Left kidney (tissue), 2 donors: ENCODE results near the gene CHKA. TPM values are rescaled to one million over a fixed set of nuclear protein-coding genes. Genes with fewer than 3 reads are reported as not detected.

Experiments used
- DNase-seq: peaks from one replicate; pipeline ENCODE4 v3.0.0-alpha.2; 2013
- polyA plus RNA-seq: library from polyadenylated mRNA; unstranded; fragments of 120-200 nt; gene quantifications from one replicate; pipeline ENCODE4 v1.2.1, GENCODE V29; 2013; ENCODE audit not compliant: insufficient read length

CHKA gene
- polyA plus RNA-seq, 1 donor, result 62.2 TPM

DNA sequence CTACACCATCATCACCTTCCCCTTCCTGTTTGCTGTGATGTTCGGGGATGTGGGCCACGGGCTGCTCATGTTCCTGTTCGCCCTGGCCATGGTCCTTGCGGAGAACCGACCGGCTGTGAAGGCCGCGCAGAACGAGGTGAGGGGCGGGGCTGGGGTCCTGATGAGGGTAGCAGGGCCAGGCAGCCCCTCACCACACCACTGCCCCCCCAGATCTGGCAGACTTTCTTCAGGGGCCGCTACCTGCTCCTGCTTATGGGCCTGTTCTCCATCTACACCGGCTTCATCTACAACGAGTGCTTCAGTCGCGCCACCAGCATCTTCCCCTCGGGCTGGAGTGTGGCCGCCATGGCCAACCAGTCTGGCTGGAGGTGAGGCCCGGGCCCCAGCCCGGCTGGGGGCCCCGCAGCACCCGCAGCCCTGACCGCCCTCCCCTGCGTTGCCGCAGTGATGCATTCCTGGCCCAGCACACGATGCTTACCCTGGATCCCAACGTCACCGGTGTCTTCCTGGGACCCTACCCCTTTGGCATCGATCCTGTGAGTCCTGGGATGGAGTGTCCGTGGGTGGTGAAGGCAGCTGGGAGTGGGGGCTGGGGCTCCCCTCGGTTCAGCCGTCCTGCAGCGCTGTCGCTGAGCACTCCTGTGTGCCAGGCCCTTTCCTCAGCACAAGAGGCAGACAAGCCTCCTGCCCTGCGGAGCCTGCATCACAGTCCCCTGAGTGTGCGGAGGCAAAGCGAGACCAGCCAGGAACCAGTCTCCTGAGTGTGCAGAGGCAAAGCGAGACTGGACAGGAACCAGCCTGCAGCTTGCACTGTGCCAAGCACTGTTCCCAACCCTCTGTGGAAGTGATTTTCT, 73.5 kb downstream of the CHKA start:
- no peak for DNase-seq

DNA sequence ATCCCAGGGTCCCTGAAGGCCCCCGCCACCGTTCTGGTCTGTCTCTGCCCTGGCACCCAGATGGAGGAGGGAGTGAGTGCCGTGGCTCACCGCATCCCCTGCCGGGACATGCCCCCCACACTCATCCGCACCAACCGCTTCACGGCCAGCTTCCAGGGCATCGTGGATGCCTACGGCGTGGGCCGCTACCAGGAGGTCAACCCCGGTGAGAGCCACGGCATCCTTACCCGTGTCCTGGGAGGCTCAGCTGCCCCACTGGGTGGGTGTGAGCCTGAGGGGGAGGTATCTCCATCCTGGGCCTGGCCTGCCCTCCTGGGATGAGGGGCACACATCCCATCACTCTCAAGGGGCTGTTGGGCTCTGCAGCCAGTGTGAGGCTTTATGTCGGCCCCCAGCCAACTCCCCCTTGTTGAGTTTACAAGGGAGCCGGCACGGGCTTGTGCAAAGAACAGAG, 76.3 kb downstream of the CHKA start:
- no peak for DNase-seq

DNA sequence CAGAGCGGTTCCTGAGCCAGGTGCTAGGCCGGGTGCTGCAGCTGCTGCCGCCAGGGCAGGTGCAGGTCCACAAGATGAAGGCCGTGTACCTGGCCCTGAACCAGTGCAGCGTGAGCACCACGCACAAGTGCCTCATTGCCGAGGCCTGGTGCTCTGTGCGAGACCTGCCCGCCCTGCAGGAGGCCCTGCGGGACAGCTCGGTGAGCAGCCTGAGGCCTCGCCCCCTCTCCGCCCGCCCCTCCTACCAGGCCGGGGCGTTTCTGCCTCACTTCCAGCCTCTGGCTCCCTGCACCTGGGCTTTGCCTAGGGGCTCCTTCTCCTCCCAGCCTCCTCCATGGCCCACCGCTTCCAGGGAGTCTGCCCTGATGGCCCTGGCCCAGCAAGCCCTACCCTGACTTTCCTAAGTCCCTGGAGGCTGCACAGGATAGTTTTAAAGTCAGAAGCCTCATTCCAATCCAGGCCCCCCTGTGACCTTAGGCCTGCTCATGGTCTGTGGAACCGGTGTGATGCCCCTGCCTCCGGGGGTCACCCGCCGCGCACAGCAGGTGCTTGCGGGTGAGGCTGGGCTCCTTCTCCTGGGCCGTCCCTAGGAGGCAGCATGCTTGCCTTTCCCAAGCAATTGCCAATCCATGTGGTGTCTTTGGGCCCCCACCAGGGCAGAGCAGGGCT, 76.9 kb downstream of the CHKA start:
- no peak for DNase-seq

DNA sequence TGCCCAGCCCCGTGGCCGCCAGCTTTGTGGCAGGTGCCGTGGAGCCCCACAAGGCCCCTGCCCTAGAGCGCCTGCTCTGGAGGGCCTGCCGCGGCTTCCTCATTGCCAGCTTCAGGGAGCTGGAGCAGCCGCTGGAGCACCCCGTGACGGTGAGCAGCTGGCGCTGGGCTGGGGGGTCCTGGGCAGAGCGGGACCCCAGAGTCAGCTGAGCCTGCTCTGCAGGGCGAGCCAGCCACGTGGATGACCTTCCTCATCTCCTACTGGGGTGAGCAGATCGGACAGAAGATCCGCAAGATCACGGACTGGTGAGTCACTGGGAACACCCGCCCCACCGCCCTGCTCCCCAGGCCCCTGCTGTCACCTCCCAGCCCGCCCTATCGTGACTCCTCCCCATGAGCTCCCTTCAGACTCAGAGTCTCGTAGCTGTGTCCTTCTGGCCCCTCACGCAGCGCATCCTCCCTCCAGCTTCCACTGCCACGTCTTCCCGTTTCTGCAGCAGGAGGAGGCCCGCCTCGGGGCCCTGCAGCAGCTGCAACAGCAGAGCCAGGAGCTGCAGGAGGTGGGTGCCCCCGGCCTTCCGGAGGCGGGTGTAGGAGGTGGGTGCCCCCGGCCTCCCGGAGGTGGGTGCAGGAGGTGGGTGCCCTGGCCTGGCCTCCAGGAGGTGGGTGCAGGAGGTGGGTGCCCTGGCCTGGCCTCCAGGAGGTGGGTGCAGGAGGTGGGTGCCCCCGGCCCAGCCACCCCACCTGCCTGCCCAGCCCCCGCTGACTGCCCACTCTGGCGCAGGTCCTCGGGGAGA, 77.6 kb downstream of the CHKA start:
- DNase-seq, result no peak

DNA sequence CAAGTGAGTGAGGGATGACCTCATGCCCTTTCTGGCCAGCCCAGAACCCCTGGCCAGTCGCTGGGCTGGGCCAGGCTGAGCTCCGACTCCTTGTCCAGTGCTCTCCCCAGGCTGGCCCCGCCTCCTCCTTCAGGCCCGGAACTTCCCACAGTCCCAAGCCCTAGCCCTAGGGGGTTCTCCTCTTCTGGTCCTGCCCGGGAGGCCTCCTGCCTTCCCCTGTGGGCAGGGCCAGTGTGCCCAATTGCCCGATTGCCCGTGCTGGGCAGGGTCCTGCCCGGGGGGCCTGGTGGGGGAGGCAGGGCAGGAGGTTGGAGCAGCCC, 78.2 kb downstream of the CHKA start:
- no peak for DNase-seq

DNA sequence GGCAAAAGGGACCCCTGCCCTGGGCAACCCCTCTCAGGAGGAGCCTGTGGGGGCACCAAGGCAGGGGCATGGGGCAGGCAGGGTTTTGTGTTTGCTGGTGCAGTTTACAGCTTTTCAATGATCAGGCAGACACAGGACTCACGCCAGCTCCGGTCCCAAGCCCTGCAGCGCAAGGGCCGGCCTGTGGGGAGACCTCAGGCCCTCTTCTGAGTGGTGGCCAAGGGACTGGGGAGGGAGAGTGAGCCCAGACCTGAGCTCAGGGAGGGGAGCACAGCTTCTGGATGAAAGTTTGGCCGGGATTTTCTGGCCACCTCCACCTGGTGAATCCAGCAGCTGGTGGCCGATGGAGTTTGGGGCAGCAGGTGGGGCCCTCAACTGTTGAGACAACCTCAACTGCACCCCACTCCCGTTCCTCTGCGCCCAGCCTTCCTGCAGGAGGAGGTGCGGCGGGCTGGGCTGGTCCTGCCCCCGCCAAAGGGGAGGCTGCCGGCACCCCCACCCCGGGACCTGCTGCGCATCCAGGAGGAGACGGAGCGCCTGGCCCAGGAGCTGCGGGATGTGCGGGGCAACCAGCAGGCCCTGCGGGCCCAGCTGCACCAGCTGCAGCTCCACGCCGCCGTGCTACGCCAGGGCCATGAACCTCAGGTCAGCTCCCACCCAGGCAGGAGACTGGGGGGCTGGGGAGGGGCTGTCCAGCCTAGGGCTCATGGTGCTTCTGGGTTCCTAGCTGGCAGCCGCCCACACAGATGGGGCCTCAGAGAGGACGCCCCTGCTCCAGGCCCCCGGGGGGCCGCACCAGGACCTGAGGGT, 78.8 kb downstream of the CHKA start:
- no peak for DNase-seq

DNA sequence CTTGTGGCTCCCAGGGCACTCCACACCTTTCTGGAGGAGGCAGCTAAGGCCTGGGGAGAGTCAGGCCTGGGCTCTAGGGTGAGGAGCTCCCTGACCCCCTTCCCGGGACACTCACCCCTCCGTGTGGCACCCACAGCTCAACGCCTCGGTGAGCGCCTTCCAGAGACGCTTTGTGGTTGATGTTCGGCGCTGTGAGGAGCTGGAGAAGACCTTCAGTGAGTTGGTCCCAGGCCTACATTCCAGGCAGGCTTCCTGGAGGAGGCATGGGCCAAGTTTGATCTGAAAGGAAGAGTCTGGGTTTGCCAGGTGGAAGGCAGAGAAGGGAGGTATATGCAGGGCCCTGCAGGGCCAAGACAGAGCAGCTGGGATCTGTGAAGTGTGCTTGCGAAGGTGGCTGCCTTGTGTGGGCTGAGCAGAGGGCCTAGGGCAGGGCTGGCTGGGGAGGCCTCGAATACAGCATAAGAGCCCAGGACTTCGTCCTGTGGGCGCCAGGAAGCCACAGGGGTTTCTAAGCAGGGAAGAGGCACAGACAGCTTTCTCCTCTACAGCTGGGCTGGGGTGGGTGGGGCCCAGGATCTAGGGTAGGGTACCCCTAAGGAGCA, 79.5 kb downstream of the CHKA start:
- DNase-seq, result no peak

DNA sequence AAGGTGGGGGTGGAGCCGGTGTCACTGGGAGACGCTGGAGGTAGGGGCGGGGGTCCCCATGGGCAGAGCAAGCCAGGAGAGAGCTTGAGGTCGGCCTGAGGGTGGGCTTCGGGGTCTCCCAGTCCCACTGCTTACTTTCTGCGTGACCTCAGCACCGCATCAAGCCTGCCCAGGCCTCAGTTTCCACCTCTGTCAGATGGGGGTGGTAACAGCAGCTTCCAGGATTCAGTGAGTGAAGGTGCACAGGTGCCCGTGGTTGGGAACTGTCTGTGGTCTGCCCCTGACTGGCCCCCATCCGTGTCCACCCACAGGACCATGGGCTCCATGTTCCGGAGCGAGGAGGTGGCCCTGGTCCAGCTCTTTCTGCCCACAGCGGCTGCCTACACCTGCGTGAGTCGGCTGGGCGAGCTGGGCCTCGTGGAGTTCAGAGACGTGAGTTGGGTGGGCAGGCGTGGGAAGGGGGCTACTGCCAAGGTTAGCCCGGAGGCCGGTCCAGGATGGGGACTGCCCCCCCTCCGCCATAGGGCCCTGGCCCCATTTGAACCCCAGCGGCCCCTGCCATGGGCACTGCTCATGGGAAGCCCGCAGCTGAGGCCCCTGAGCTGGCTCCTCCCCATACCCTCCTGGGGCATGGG, 80.1 kb downstream of the CHKA start:
- no peak for DNase-seq

DNA sequence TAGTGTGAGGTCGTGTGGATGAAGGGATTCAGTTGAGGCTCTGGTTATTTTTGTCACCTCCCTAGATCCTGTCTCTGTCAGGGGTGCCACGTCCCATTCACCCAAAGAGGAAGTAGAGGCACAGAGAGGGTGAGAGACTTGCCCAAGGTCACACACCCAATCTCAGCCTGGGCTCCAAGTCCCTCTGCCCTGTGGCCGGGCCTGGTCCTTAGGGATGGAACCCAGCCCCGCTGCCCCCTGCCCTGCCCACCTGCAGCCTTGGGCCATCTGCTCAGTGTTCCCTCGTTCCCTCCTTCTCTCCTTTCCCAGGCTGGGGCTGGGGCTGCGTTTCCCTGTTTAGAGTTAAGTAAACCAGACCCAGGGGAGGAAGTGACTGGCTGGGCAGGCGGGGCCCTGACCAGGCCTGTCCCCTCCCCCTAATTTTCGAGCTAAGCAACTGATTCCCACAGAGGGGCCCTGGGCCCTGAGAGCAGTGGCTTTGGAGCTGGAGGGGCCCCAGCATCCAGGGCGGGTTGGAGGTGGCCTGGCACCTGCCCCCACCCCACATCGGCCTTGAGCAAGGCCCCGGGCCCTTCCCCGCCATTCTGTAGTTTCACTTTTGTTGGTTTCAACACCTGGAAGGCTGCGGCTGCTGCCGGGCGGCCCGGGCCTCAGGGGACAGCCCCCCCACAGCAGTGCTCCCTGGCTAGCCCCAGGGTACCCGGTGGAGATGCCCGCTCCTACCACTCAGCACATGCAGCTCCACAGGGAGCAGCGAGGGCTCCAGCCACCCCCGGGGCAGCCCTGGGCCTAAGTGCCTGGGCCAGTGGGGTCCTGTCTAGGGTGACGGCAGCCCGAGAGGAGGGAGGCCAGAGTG, 80.9 kb downstream of the CHKA start:
- DNase-seq, result peak; percentile 52

DNA sequence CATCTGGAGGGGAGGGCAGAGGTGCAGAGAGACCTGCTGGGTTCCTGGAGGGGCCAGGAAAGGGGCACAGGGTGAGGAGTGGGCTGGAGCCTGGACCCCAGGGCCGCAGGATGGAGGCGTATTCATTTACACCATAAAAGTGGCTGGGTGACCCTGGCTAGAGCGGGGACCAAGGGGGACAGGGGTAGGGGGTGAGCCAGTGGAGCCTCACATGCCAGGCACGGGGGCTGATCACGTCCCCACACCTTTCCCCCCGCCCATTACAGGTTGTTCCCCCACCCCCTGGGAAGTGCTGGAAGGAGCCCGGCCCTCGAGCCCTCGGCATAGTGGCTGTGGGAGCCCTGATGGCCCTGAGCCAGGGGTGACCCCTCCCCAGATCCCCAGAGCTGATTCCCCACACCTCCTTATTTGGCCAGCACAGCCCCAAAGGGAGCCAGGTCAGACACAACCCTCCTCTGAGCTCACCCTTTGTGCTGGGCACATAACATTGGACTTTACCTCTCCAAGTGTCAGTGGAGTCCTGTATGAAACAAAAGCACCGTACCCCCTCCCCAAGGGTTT, 81.6 kb downstream of the CHKA start:
- no peak for DNase-seq

DNA sequence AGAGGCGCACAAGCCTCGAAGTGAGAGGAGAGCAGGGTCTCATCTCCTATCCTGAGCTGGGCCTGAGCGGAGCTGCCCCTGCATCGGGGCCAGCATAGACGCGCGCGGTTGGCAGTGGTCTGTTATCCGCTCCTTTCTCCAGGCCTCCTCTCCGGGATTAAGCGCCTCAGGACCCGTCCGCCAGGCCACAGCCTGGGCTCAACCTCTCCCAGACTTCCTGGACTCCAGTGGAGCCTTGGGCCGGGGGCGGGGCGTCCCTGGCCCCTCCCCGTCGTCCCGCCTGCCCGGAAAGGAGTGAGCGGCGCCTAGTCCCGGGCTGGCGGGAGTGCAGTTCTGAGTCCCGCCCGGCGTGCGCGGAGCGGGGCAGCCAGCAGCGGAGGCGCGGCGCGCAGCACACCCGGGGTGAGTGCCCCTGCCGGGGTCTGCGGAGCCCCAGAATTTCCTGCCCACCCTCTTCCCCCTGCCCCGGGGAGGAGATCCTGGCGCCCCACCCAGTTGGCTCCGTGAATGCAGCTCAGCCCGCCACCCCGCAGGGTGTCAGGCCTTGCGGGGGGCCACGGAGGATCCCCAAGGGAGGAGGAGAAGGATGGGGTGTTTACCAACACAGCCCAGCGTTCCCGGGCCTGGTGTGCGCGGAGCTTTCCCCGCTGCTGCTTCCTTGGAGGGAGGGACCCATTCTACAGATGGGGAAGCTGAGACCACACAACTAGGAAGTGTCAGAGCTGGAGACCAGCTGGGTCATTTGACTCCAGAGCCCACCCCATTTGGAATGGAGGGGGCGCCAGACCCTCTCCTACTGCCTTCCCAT, 82.3 kb downstream of the CHKA start, which contains the start of gene TCIRG1:
TCIRG1 (plus strand) TSS at position 308 of the 808 bp plus-strand sequence. CDS start 2,247 bp downstream, outside the sequence.
- DNase-seq, result peak; percentile 65

DNA sequence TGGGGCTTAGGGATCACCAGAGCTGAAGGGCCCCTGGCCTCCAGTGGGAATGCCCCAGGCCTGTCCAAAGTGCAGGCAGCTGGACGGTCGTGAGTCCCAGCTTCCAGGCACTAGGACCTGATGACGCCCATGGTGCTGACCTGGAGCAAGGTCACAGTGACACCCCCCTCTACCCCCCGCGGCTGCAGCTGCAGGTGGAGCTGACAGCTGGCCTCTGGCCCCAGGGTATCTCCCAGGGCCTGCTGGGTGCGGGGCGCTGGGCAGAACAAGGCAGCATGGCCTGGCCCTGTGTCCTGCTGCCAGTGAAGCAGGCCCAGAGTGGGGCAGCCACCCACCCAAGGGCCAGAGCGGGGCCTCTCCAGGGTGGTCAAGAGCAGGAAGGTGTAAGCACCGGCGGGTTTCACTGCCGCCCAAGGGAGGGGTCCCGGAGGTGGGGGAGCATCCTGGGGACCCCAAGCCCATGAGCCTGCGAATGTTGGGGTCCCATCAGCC, 82.9 kb downstream of the CHKA start:
- no peak for DNase-seq

DNA sequence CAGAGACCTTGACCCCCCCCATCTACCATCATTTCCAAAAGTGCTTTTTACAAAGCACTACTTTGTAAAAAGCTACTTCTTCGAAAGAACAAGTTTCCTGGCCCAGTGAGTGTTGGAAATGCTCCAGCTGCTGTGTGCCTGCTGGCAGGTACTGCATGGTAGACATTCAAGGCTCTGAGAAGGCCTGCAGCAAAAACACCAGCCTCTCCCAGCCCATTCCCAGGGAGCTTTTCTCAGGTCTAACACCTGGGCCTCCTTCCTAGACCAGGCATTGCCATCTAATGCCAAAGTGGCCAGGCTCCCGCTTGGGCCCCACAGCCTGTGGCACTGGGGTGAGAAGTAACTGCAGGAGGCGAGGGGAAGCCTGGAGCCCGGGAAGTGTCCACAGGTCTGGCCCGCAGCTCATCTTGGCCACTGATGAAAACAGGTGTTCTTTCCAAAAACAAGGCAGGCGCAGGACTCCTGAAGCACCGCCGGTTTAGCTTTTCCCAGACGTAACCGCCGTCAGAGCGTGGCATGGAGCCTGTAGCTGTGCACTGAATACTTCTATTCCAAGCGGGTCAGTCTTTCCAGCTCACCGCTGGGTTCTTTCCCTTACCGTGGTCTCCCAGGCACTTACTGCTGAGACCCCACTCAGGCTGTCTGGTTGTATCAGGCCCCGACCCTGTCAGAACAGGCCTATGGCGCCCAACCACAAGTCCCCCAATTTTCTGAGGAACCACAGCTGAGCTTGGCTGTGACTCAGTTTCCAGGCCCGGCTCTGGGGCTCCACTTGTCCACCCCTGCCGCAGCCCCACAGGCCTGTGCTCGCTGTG, 83.6 kb downstream of the CHKA start:
- DNase-seq, result no peak

DNA sequence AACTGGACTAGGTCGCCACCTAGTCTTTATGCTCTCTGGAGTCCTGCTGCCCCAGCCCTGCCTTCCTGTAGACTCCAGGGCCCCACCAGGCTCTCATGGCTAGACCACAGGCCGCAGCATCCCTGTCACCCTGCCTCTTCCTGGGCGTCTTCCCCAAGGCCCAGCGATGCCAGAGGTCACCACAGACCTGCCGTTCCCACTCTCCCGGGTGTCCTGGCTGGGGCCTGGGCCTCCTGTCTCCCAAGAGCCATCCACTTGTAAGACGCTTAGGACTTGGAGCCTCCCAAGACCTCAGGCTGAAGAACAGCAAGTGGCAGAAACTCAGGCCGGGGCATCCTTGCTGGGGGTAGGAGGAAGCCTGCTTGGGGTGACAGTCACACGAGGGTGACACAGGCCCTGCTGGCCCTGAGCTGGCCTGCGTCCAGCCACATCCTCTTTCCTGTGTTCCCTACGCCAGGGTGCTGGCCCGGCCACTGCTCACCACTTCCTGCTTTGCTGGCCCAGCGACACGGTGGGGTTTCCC, 84.4 kb downstream of the CHKA start:
- no peak for DNase-seq

DNA sequence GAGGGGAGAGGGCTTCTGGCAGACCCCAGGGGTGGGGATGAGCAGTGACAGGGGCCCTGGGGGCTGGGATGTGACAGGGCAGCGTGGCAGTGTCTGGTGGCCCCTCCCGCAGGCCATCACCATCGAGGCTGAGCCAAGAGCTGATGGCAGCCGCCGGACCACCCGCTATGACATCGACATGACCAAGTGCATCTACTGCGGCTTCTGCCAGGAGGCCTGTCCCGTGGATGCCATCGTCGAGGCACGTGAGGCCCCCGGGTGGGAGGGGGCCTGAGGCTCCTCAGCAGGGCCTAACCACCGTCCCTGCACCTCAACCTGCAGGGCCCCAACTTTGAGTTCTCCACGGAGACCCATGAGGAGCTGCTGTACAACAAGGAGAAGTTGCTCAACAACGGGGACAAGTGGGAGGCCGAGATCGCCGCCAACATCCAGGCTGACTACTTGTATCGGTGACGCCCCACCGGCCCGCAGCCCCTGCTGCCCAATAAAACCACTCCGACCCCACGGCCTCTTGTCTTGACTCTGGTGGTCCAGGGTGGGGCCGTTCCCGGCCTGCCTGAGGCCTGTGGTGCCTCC, 85.0 kb downstream of the CHKA start:
- no peak for DNase-seq

DNA sequence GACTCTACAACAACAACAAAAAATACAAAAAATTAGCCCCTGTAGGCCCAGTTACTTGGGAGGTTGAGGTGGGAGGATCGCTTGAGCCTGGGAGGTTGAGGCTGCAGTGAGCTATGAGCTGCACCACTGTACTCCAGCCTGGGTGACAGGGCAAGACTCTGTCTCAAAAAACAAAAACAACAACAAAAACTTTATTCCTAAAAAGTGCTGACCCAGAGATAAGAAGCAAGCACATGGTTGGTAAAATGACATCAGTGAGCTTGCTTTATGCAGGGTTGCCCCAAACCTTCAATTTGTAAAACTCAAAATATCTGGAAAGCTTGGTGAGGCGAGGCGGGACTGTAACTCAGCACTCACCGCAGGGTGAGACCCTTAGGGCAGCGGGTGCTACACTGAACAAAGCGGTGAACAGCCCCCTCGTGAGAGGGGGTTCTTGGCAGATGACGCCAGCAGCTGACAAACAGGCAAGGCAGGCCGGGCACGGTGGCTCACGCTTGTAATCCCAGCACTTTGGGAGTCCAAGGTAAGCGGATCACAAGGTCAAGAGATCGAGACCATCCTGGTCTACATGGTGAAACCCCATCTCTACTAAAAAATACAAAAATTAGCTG, 85.8 kb downstream of the CHKA start:
- no peak for DNase-seq

DNA sequence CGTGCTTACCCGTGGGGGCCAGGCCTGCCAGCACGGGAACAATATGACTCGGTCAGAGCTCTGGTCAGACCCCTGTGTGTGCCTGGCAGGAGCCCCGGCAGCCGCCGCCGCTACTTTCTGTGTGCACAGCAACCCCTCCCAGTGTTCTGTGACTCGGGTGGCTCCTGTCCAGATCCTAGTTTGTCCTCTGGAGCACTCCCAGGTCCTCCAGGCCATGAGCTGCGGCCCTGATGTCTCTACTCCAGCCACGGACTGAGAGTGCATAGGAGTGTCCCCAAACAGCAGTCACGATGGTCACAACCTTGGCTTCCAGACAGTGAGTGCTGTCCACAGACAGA, 87.5 kb downstream of the CHKA start:
- DNase-seq, result no peak
